Natural killer cell treated with Interleukin-12 subunit alpha and Interleukin-12 subunit beta and Interleukin-15 and Interleukin-18, amount 100 ng/mL, for 72 hours (primary cell): ENCODE measurements around the gene ANP32B. TPM values are rescaled to one million over a fixed set of nuclear protein-coding genes. Genes with fewer than 3 reads are reported as not detected.
"Not testable (repeated sequence)": the region's sequence is repeated elsewhere in the genome, so short reads cannot be mapped to it uniquely, and the experiment has no call there.

ENCODE experiments used
- ATAC-seq, 2 donors: fragments of 150-1000 bp; cut with Tn5 transposase in 1 of 2; sonication (Bioruptor Pico), chemical (Tn5 transposase) in 1 of 2; 2 replicates each; pipeline ENCODE4 v1.10.0; 2021
- DNase-seq: peaks from one replicate; pipeline ENCODE4 v3.0.0; 2022; ENCODE audit warnings: low spot score
- H3K27ac Mint-ChIP-seq, 2 donors: 1 replicate in 1 of 2; 2 replicates in 1 of 2; pipeline ENCODE4 v1.8.0; 2022; ENCODE audit warnings: mixed read lengths in 2 of 2, mild to moderate bottlenecking in 1 of 2, moderate library complexity in 1 of 2
- H3K27me3 Mint-ChIP-seq, 2 donors: 1 replicate in 1 of 2; 2 replicates in 1 of 2; pipeline ENCODE4 v1.8.0; 2022; ENCODE audit warnings: mixed read lengths in 2 of 2
- H3K36me3 Mint-ChIP-seq: one replicate; pipeline ENCODE4 v1.8.0; 2022; ENCODE audit warnings: mixed read lengths
- H3K4me1 Mint-ChIP-seq, 2 donors: 1 replicate in 1 of 2; 2 replicates in 1 of 2; pipeline ENCODE4 v1.8.0; 2022; ENCODE audit warnings: low read depth in 2 of 2, mixed read lengths in 2 of 2, mild to moderate bottlenecking in 1 of 2
- H3K4me3 Mint-ChIP-seq: one replicate; pipeline ENCODE4 v1.8.0; 2022; ENCODE audit warnings: mixed read lengths
- H3K9me3 Mint-ChIP-seq: 2 replicates; pipeline ENCODE4 v1.8.0; 2022; ENCODE audit warnings: mixed read lengths
- total RNA-seq, 2 donors: library from RNA; stranded (reverse); gene quantifications; one replicate each; pipeline ENCODE4 v1.2.3, GENCODE V29; 2022

ANP32B gene
- total RNA-seq, 2 donors from 2014 or later, result 160 to 345 TPM

DNA sequence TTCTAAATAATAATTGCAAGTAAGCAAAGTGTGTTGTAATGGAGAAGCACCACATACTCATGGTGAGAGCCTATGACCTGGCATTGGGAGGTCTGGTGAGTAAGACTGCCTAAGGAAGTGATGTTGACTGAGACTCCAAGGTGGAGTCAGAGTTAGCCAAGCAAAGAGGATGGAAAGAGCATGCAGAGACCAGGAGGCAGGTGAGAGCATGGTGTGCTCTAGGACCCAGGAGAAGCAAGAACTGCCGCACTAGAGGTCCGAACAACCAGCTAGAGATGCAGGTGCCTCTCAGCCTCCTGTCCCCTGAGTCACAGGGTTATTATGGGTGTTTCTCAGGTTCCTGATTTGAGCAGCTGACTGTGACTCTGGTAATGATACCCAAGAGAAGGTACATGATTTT lies 27.3 kb downstream of the ANP32B start:
- no peak for ATAC-seq
- H3K4me3 Mint-ChIP-seq, result no peak overlapping the region
- peaks cover 50% of the 10 kb centered on the region for H3K36me3 Mint-ChIP-seq
- no peaks in the 10 kb centered on the region for H3K27me3 Mint-ChIP-seq
- no peaks in the 10 kb centered on the region for H3K9me3 Mint-ChIP-seq
- DNase-seq, result no peak
- H3K4me1 Mint-ChIP-seq, result peaks cover 8 to 22% of the 10 kb centered on the region in 2 donors
- H3K27ac Mint-ChIP-seq, result no peak overlapping the region

- DNase-seq, result no peak
- Mint-ChIP-seq H3K9me3 (no peaks in the 10 kb centered on the region), H3K36me3 (peaks cover 51% of the 10 kb centered on the region), H3K27ac (peak overlapping the region in 1 of 2 donors; percentile 1), H3K27me3 (no peaks in the 10 kb centered on the region), H3K4me1 (peaks cover 8 to 24% of the 10 kb centered on the region in 2 donors), H3K4me3 (no peak overlapping the region)
- no peak for ATAC-seq
These were observed 28.0 kb downstream of the ANP32B start for GRCh38 chr9:98011122-98011521.

- DNase-seq (no peak), ATAC-seq (no peak)
- H3K9me3 Mint-ChIP-seq, result no peaks in the 10 kb centered on the region
- H3K4me1 Mint-ChIP-seq, result peaks cover 0 to 5% of the 10 kb centered on the region in 2 donors
- H3K36me3 Mint-ChIP-seq, result peaks cover 37% of the 10 kb centered on the region
- H3K4me3 Mint-ChIP-seq, result no peak overlapping the region
- H3K27ac Mint-ChIP-seq, result peak overlapping the region in 1 of 2 donors; percentile 61
- no peaks in the 10 kb centered on the region for H3K27me3 Mint-ChIP-seq
These were observed 33.1 kb downstream of the ANP32B start for GRCh38 chr9:98016137-98016680.

- no peaks in the 10 kb centered on the region for H3K9me3 Mint-ChIP-seq
- no peak overlapping the region for H3K4me3 Mint-ChIP-seq
- H3K27ac Mint-ChIP-seq, result no peak overlapping the region
- ATAC-seq (no peak), DNase-seq (no peak)
- H3K27me3 Mint-ChIP-seq, result no peaks in the 10 kb centered on the region
- H3K36me3 Mint-ChIP-seq, result peaks cover 29% of the 10 kb centered on the region
- peaks cover 0 to 5% of the 10 kb centered on the region in 2 donors for H3K4me1 Mint-ChIP-seq
These were observed 34.2 kb downstream of the ANP32B start for GRCh38 chr9:98017306-98017705.

DNA sequence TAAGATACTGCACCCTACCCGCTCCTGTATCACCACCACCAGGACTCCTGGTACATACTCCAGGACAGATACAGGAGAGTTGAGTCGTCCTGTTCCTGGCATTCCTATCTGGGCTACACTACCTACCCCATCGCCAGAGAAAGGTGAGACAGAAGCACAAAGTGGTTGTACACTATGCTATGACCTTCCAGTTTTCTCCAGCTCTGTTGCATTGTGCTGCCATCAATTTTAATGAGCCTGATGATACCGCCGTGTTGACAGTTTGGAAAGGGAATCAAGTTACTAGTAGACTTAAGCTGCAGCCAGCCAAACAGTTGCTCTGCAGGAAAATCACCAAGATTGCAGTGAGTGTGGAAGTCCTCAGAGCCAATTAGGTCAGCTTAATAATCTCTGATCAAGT lies 35.2 kb downstream of the ANP32B start:
- no peak for DNase-seq
- H3K27me3 Mint-ChIP-seq, result no peaks in the 10 kb centered on the region
- peaks cover 0 to 5% of the 10 kb centered on the region in 2 donors for H3K4me1 Mint-ChIP-seq
- H3K27ac Mint-ChIP-seq, result no peak overlapping the region
- H3K4me3 Mint-ChIP-seq, result no peak overlapping the region
- H3K9me3 Mint-ChIP-seq, result no peaks in the 10 kb centered on the region
- H3K36me3 Mint-ChIP-seq, result peaks cover 28% of the 10 kb centered on the region
- no peak for ATAC-seq

DNA sequence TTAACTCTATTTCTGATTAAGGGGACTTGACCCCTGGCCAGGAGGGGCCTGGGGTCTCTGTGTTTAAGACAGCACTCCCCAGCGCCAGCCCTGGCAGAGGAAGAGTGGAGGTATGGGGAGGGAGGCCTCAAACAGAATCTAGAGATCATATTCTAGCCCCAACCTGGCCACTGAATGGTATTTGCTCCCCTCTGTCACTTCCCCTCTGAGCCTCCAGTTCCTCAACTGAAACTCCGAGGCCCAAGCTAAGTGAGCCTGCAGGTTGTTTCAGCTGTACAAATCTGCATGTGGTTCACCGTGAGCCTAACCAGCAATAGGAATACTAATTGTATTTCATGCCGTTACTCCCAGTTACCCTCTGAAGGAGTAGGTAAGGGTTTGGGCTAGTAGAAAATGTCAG lies 36.0 kb downstream of the ANP32B start:
- H3K36me3 Mint-ChIP-seq, result peaks cover 28% of the 10 kb centered on the region
- no peak for DNase-seq
- H3K27me3 Mint-ChIP-seq, result no peaks in the 10 kb centered on the region
- H3K27ac Mint-ChIP-seq, result no peak overlapping the region
- no peak for ATAC-seq
- no peaks in the 10 kb centered on the region for H3K9me3 Mint-ChIP-seq
- peaks cover 0 to 5% of the 10 kb centered on the region in 2 donors for H3K4me1 Mint-ChIP-seq
- H3K4me3 Mint-ChIP-seq, result no peak overlapping the region

GRCh38 chr9:98019869-98020268 lies 36.7 kb downstream of the ANP32B start:
- DNase-seq, H3K27me3 Mint-ChIP-seq: not testable (repeated sequence)

DNA sequence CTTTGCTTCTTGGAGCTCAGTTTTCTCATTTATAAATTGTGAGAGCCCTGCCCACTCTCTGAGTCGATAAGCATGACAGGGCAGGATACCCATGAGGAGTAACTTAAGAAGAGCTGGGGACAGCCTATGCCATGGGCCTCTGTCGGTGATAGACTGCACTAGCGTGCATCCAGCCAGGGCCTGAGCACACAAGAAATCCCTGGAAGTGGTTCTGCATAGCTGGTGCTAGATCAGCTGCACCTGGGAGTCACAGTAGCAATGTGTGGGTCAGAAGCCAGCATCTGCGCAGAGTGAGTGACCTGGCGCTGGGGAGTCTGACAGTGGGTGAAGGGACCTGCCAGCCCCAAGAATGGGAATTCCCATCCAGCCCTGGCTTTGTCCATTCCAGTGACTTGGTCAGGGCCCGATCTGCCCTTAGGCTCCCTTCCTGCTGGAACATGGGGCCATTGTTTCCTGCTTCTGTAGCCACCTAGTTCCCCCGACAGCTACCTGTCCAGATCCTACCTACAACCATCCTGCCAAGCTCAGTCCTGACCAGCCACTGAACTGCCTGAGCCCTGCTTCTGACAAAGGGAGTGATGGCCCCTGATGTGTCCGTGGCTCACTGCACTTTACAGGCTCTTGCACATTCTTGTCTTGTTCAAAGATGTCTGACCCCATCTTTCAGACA lies 37.5 kb downstream of the ANP32B start:
- no peak for DNase-seq

More at GRCh38 chr9:98019869-98020268, 36.7 kb downstream of the ANP32B start:
- H3K36me3 Mint-ChIP-seq, result peaks cover 27% of the 10 kb centered on the region
- ATAC-seq, H3K4me1 Mint-ChIP-seq, H3K27ac Mint-ChIP-seq, H3K9me3 Mint-ChIP-seq, H3K4me3 Mint-ChIP-seq: not testable (repeated sequence)

DNA sequence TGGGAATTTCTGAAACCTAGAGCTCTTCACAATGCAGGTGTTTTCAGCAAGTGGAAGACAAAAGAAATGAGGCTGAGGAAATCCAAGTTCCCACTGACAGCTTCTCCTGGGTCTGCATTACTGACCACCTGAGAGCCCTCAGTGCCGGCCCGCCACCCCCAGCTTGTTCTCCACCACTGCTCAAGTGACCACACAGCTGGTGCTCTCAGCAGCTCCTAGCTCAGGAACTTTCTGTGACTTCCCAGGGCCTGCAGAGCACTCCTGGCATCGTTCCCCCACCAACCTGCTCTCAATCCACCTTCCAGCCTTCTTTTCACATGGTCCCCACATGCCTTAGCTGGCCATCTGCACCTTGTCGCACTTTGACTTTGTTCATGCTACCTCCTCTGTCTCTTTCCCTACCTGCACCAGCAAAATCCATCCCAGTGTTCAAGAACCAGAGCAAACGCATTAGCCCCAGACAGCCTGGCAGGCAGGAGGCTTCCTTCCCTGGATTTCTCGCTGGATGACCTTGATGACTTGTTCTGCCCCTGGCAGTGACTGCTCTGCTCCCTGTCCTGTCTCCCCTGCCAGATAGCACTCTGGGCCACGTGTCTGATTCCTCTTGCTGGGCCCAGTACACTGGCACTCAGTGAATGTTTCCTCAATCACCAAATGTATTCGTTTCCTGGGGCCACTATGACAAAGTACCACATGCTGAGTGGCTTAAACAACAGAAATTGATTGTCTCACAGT lies 38.3 kb downstream of the ANP32B start:
- H3K4me1 Mint-ChIP-seq, result peaks cover 0 to 4% of the 10 kb centered on the region in 2 donors
- no peaks in the 10 kb centered on the region for H3K27me3 Mint-ChIP-seq
- H3K9me3 Mint-ChIP-seq, result no peaks in the 10 kb centered on the region
- peaks cover 12% of the 10 kb centered on the region for H3K36me3 Mint-ChIP-seq
- no peak overlapping the region for H3K4me3 Mint-ChIP-seq
- no peak overlapping the region for H3K27ac Mint-ChIP-seq
- ATAC-seq (peak in 1 of 2 donors; percentile 21), DNase-seq (no peak)

More for the DNA sequence above, 37.5 kb downstream of the ANP32B start:
- peaks cover 0 to 9% of the 10 kb centered on the region in 2 donors for H3K4me1 Mint-ChIP-seq
- H3K27me3 Mint-ChIP-seq, result no peaks in the 10 kb centered on the region
- no peaks in the 10 kb centered on the region for H3K9me3 Mint-ChIP-seq
- ATAC-seq, result peak; percentile 41 to 43
- no peak overlapping the region for H3K27ac Mint-ChIP-seq
- H3K36me3 Mint-ChIP-seq, result peaks cover 20% of the 10 kb centered on the region
- H3K4me3 Mint-ChIP-seq, result no peak overlapping the region

GRCh38 chr9:98022447-98022846 lies 39.3 kb downstream of the ANP32B start:
- DNase-seq (no peak), ATAC-seq (no peak)
- Mint-ChIP-seq H3K9me3 (no peaks in the 10 kb centered on the region), H3K27me3 (no peaks in the 10 kb centered on the region), H3K27ac (no peak overlapping the region), H3K4me3 (no peak overlapping the region), H3K36me3 (peaks cover 7% of the 10 kb centered on the region), H3K4me1 (peaks cover 0 to 4% of the 10 kb centered on the region in 2 donors)

GRCh38 chr9:98024702-98025101 lies 41.6 kb downstream of the ANP32B start:
- Mint-ChIP-seq H3K4me3 (no peak overlapping the region), H3K27ac (no peak overlapping the region), H3K9me3 (no peaks in the 10 kb centered on the region), H3K36me3 (no peaks in the 10 kb centered on the region), H3K4me1 (peaks cover 0 to 4% of the 10 kb centered on the region in 2 donors), H3K27me3 (no peaks in the 10 kb centered on the region)
- ATAC-seq, result no peak
- DNase-seq, result no peak

DNA sequence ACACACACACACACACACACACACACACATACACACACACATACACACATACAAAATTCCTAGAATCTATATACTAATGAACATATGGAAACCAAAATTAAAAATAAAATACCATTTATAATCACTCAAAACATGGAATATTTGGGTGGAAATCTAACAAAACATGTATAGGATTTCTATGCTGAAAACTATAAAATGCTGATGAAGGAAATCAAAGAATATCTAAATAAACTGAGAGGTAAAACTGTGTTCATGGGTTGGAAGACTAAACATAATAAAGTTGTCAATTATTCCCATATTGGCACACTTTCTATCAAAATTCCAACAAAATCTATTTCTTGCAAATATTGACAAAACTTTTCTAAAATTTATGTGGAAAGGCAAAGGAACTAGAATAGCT lies 48.0 kb downstream of the ANP32B start:
- Mint-ChIP-seq H3K27me3 (peaks cover 0 to 2% of the 10 kb centered on the region in 2 donors), H3K36me3 (no peaks in the 10 kb centered on the region), H3K27ac (no peak overlapping the region), H3K9me3 (no peaks in the 10 kb centered on the region), H3K4me1 (peaks cover 7 to 9% of the 10 kb centered on the region in 2 donors), H3K4me3 (no peak overlapping the region)
- DNase-seq, result no peak
- ATAC-seq, result no peak

DNA sequence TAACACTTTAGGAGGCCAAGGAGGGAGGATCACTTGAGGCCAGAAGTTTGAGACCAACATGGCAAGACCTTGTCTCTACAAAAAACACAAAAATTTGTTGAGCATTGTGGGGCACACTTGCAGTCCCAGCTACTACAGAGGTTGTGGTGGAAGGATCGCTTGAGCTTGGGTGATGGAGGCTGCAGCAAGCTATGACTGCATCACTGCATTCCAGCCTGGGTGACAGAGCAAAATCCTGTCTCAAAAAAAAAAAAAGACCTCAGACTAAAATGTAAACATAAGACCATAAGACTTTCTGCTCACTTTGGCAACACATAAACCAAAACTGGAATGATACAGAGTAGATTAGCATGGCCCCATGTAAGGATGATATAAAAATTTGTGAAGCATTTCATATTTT lies 48.8 kb downstream of the ANP32B start:
- H3K4me1 Mint-ChIP-seq, result peaks cover 7 to 9% of the 10 kb centered on the region in 2 donors
- no peak for DNase-seq
- H3K36me3 Mint-ChIP-seq, result no peaks in the 10 kb centered on the region
- H3K27ac Mint-ChIP-seq, result no peak overlapping the region
- peaks cover 0 to 2% of the 10 kb centered on the region in 2 donors for H3K27me3 Mint-ChIP-seq
- H3K4me3 Mint-ChIP-seq, result no peak overlapping the region
- H3K9me3 Mint-ChIP-seq, result no peaks in the 10 kb centered on the region
- ATAC-seq, result no peak
